ENCODE measurements around the gene CHST7. TPM values are rescaled to one million over a fixed set of nuclear protein-coding genes. Genes with fewer than 3 reads are reported as not detected.

The CHST7 gene
- total RNA-seq, 1 donor from 2014 or later = 34.5 TPM

GRCh38 chrX:46602468-46603102 lies 29.0 kb downstream of the CHST7 start:
- DNase-seq (ENCODE audit: low read depth in 2 of 2) = no peak

- DNase-seq (ENCODE audit: low read depth in 2 of 2) = no peak
Measured at GRCh38 chrX:46607916-46608315, 34.4 kb downstream of the CHST7 start.

GRCh38 chrX:46610070-46610658 lies 36.6 kb downstream of the CHST7 start:
- no peak for DNase-seq (ENCODE audit: low read depth in 2 of 2)

GRCh38 chrX:46611658-46612362 lies 38.2 kb downstream of the CHST7 start:
- DNase-seq (ENCODE audit: low read depth in 2 of 2) = no peak

- DNase-seq (ENCODE audit: low read depth in 2 of 2) = no peak
Measured at GRCh38 chrX:46617906-46618305, 44.3 kb downstream of the CHST7 start.

- DNase-seq (ENCODE audit: low read depth in 2 of 2) = no peak
Measured at GRCh38 chrX:46618947-46619346, 45.4 kb downstream of the CHST7 start.

- no peak for DNase-seq (ENCODE audit: low read depth in 2 of 2)
Measured at GRCh38 chrX:46620505-46620904, 46.9 kb downstream of the CHST7 start.

GRCh38 chrX:46621572-46621971 lies 48.0 kb downstream of the CHST7 start:
- no peak for DNase-seq (ENCODE audit: low read depth in 2 of 2)

- DNase-seq (ENCODE audit: low read depth in 2 of 2) = no peak
Measured at GRCh38 chrX:46624090-46624786, 50.7 kb downstream of the CHST7 start.

- DNase-seq (ENCODE audit: low read depth in 2 of 2) = peak; percentile 84 to 92
Measured at GRCh38 chrX:46626566-46626965, 53.0 kb downstream of the CHST7 start.

GRCh38 chrX:46627062-46627461 lies 53.5 kb downstream of the CHST7 start:
- no peak for DNase-seq (ENCODE audit: low read depth in 2 of 2)

- DNase-seq (ENCODE audit: low read depth in 2 of 2) = peak; percentile 71 to 76
Measured at GRCh38 chrX:46627711-46628419, 54.3 kb downstream of the CHST7 start.

- DNase-seq (ENCODE audit: low read depth in 2 of 2) = peak; percentile 40 to 76
Measured at GRCh38 chrX:46628460-46629371, 55.2 kb downstream of the CHST7 start.

GRCh38 chrX:46630141-46630540 lies 56.6 kb downstream of the CHST7 start:
- DNase-seq (ENCODE audit: low read depth in 2 of 2) = no peak

GRCh38 chrX:46634577-46634976 lies 61.0 kb downstream of the CHST7 start:
- no peak for DNase-seq (ENCODE audit: low read depth in 2 of 2)

- no peak for DNase-seq (ENCODE audit: low read depth in 2 of 2)
Measured at GRCh38 chrX:46635186-46635585, 61.6 kb downstream of the CHST7 start.

GRCh38 chrX:46636223-46636622 lies 62.7 kb downstream of the CHST7 start:
- DNase-seq (ENCODE audit: low read depth in 2 of 2) = no peak

GRCh38 chrX:46637938-46638337 lies 64.4 kb downstream of the CHST7 start:
- DNase-seq (ENCODE audit: low read depth in 2 of 2) = peak in 1 of 2 donors; percentile 16

GRCh38 chrX:46642145-46642544 lies 68.6 kb downstream of the CHST7 start:
- DNase-seq (ENCODE audit: low read depth in 2 of 2) = peak; percentile 56 to 66

GRCh38 chrX:46643636-46644035 lies 70.1 kb downstream of the CHST7 start:
- no peak for DNase-seq (ENCODE audit: low read depth in 2 of 2)

GRCh38 chrX:46645614-46646013 lies 72.0 kb downstream of the CHST7 start:
- DNase-seq (ENCODE audit: low read depth in 2 of 2) = no peak

Data from lung microvascular endothelial cell (primary cell).